Karpas-422 (cell line): ENCODE measurements around the gene TOP2B. TPM values are rescaled to one million over a fixed set of nuclear protein-coding genes. Genes with fewer than 3 reads are reported as not detected.

Experiments
- DNase-seq: peaks from one replicate; pipeline ENCODE4 v3.0.0-alpha.2; 2015
- H2AFZ ChIP-seq: fragments of 200-600 bp; sonication (generic); 2 replicates; pipeline ENCODE4 v1.6.1; 2014; ENCODE audit warnings: antibody characterized with exemption, low read length, mixed read lengths
- H3K27ac ChIP-seq: fragments of 200-600 bp; sonication (generic); 2 replicates; pipeline ENCODE4 v1.5.1; 2014; ENCODE audit warnings: mild to moderate bottlenecking, low read length, moderate library complexity
- H3K27me3 ChIP-seq: fragments of 200-600 bp; sonication (generic); 2 replicates; pipeline ENCODE4 v1.6.1; 2014; ENCODE audit warnings: low read length, mixed read lengths
- H3K36me3 ChIP-seq: fragments of 200-600 bp; sonication (generic); 2 replicates; pipeline ENCODE4 v1.6.1; 2014; ENCODE audit warnings: low read length, mixed read lengths; ENCODE audit not compliant: insufficient read depth
- H3K4me1 ChIP-seq: fragments of 200-600 bp; sonication (generic); 2 replicates; pipeline ENCODE4 v1.6.1; 2014; ENCODE audit warnings: mild to moderate bottlenecking, low read length, mixed read lengths
- H3K4me2 ChIP-seq: fragments of 200-600 bp; sonication (generic); 2 replicates; pipeline ENCODE4 v1.6.1; 2014; ENCODE audit warnings: low read length, low read depth, mild to moderate bottlenecking; ENCODE audit not compliant: poor library complexity, severe bottlenecking
- H3K4me3 ChIP-seq: fragments of 200-600 bp; sonication (generic); 2 replicates; pipeline ENCODE4 v1.5.1; 2014; ENCODE audit warnings: mild to moderate bottlenecking, antibody characterized with exemption, low read length, mixed read lengths
- H3K79me2 ChIP-seq: fragments of 200-600 bp; sonication (generic); 2 replicates; pipeline ENCODE4 v1.6.1; 2014; ENCODE audit warnings: mild to moderate bottlenecking, low read length, mixed read lengths
- H3K9ac ChIP-seq: fragments of 200-600 bp; sonication (generic); 2 replicates; pipeline ENCODE4 v1.6.0; 2014; ENCODE audit warnings: low read length
- H3K9me2 ChIP-seq: fragments of 200-600 bp; sonication (generic), shearing (Covaris generic); replicated peaks from 2 replicates; pipeline ENCODE4 v1.6.0; 2014; ENCODE audit warnings: mild to moderate bottlenecking, low read length, moderate library complexity; ENCODE audit not compliant: insufficient read depth
- H3K9me3 ChIP-seq: fragments of 300-700, 200-600 bp; sonication (generic); 2 replicates; pipeline ENCODE4 v1.6.1; 2014; ENCODE audit warnings: low read length, mixed read lengths
- H4K20me1 ChIP-seq: fragments of 200-600 bp; sonication (generic); 2 replicates; pipeline ENCODE4 v1.6.1; 2014; ENCODE audit warnings: mild to moderate bottlenecking, antibody characterized with exemption, low read length, low read depth; ENCODE audit not compliant: insufficient read depth
- total RNA-seq: library from RNA; depleted of rRNA; stranded (reverse); fragments of >200 nt; shearing (Covaris generic); gene quantifications from 2 replicates; pipeline ENCODE4 v1.2.3, GENCODE V29; 2014; ENCODE audit warnings: low replicate concordance

TOP2B gene
- total RNA-seq, 1 experiment from 2014 or later: 155 TPM

- no peaks in the 10 kb centered on the region for H3K27me3 ChIP-seq
- H3K27ac ChIP-seq: peak overlapping the region; percentile 72
- H3K4me2 ChIP-seq: peak overlapping the region; percentile 83
- H3K9me3 ChIP-seq: no peaks in the 10 kb centered on the region
- peaks cover 49% of the 10 kb centered on the region for H3K4me1 ChIP-seq
- peaks cover 16% of the 10 kb centered on the region for H4K20me1 ChIP-seq
- H3K36me3 ChIP-seq: peaks cover 8% of the 10 kb centered on the region
- no peaks in the 10 kb centered on the region for H3K9me2 ChIP-seq
- peak overlapping the region; percentile 89 for H3K9ac ChIP-seq
- peak overlapping the region; percentile 83 for H3K4me3 ChIP-seq
- peaks cover 52% of the 10 kb centered on the region for H3K79me2 ChIP-seq
- H2AFZ ChIP-seq: no peak overlapping the region
- DNase-seq: peak; percentile 79
Measured at GRCh38 chr3:25663869-25664811, 567 bp downstream of the TOP2B start.

- peak overlapping the region; percentile 72 for H3K27ac ChIP-seq
- H4K20me1 ChIP-seq: peaks cover 18% of the 10 kb centered on the region
- peak overlapping the region; percentile 83 for H3K4me3 ChIP-seq
- peak; percentile 77 for DNase-seq
- H3K9me2 ChIP-seq: no peaks in the 10 kb centered on the region
- peaks cover 50% of the 10 kb centered on the region for H3K4me1 ChIP-seq
- peaks cover 14% of the 10 kb centered on the region for H3K36me3 ChIP-seq
- H3K4me2 ChIP-seq: peak overlapping the region; percentile 83
- H3K27me3 ChIP-seq: no peaks in the 10 kb centered on the region
- no peak overlapping the region for H2AFZ ChIP-seq
- H3K9ac ChIP-seq: peak overlapping the region; percentile 89
- peaks cover 58% of the 10 kb centered on the region for H3K79me2 ChIP-seq
- H3K9me3 ChIP-seq: no peaks in the 10 kb centered on the region
Measured at GRCh38 chr3:25663347-25663868, 1.3 kb downstream of the TOP2B start.

DNA sequence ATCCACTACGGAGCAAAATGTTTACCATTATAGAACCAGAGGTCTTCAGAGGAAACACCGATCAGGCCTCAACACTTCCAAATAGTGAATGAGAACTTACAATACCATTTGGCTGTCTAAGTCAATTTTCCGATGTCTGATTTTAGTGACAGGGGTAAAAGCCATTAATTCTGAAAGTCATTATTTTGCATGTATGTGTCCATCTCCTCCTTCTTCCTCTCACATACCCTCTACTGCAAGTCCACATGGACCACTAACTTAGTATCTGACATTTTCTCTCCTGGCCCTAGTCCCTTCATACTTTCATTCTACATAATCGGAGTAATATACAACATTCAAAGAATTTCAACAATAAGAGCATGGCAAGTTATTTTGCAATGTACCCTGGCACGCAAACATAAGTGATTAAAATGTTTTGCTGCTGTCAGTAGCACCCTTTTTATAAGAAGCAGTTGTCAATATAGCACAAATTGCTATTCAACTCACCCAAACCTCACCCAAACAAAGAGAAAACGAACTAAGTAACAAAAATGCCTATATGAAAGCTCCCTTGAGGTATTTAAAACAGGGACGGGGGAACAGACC lies 1.9 kb downstream of the TOP2B start:
- Histone ChIP-seq H3K27me3 (no peaks in the 10 kb centered on the region), H3K9ac (peak overlapping the region; percentile 89), H3K9me3 (no peaks in the 10 kb centered on the region), H3K36me3 (peaks cover 14% of the 10 kb centered on the region), H3K4me1 (peaks cover 50% of the 10 kb centered on the region), H4K20me1 (peaks cover 18% of the 10 kb centered on the region), H3K4me3 (peak overlapping the region; percentile 83), H3K4me2 (peak overlapping the region; percentile 83), H3K9me2 (no peaks in the 10 kb centered on the region), H3K27ac (peak overlapping the region; percentile 72), H3K79me2 (peaks cover 61% of the 10 kb centered on the region), H2AFZ (no peak overlapping the region)
- DNase-seq: peak; percentile 53

- peak overlapping the region; percentile 89 for H3K9ac ChIP-seq
Measured at GRCh38 chr3:25661694-25662437, 2.8 kb downstream of the TOP2B start.

DNA sequence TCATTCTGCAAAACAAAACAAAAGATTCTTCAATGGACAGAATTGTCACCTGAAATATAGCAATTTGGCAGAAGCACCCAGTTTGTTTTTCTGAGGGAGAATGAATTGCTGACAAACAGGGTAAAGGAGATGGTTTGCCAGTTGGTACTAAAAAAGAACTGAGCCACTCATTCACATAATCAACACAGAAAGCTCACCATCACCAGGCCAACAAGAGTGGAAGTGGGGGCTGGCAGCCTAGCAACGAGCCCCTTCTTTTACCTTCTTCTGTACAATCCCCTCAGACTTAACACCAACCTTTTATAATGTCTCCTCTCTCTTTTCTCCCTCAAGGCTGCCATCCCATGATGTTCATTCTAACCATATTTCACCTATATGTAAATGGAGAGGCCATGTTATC lies 5.9 kb downstream of the TOP2B start:
- no peak overlapping the region for H3K9ac ChIP-seq
- no peak overlapping the region for H3K4me3 ChIP-seq
- no peak for DNase-seq
- no peak overlapping the region for H3K4me2 ChIP-seq
- H3K9me3 ChIP-seq: peaks cover 2% of the 10 kb centered on the region; the same call in 1 of the 2 replicates
- H3K79me2 ChIP-seq: peaks cover 96% of the 10 kb centered on the region
- peaks cover 18% of the 10 kb centered on the region for H4K20me1 ChIP-seq
- H3K27ac ChIP-seq: no peak overlapping the region
- no peaks in the 10 kb centered on the region for H3K27me3 ChIP-seq
- peaks cover 42% of the 10 kb centered on the region for H3K36me3 ChIP-seq
- H3K9me2 ChIP-seq: no peaks in the 10 kb centered on the region
- H2AFZ ChIP-seq: no peak overlapping the region
- H3K4me1 ChIP-seq: peaks cover 39% of the 10 kb centered on the region

More at GRCh38 chr3:25661694-25662437, 2.8 kb downstream of the TOP2B start:
- H3K4me1 ChIP-seq: peaks cover 50% of the 10 kb centered on the region
- peak overlapping the region; percentile 83 for H3K4me2 ChIP-seq
- H3K9me2 ChIP-seq: no peaks in the 10 kb centered on the region
- peak overlapping the region; percentile 83 for H3K4me3 ChIP-seq
- H2AFZ ChIP-seq: no peak overlapping the region
- peaks cover 70% of the 10 kb centered on the region for H3K79me2 ChIP-seq
- peaks cover 18% of the 10 kb centered on the region for H4K20me1 ChIP-seq
- DNase-seq: peak; percentile 45
- H3K27ac ChIP-seq: peak overlapping the region; percentile 10; the same call in 1 of the 2 replicates
- peaks cover 19% of the 10 kb centered on the region for H3K36me3 ChIP-seq
- H3K9me3 ChIP-seq: no peaks in the 10 kb centered on the region
- no peaks in the 10 kb centered on the region for H3K27me3 ChIP-seq

DNA sequence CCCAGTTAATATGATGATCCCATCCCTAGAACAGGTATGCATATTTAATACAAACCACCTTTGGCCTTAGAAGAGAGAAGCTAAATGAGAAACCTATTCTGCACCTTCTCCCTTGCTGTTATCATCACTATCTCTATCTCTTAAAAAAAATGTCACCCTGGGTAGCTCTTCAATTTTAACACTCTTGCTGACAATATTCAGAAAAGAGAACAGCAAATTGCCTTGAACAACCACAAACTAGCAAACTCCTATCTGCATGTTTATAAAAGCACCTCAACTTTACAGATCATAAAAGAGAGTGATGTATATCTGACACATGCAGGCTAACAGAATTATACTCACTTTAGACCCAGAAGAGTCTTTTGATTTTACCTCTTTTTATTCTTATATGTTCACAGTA lies 7.4 kb downstream of the TOP2B start:
- H3K27me3 ChIP-seq: no peaks in the 10 kb centered on the region
- H3K9ac ChIP-seq: no peak overlapping the region
- no peak for DNase-seq
- H3K27ac ChIP-seq: no peak overlapping the region
- peaks cover 11% of the 10 kb centered on the region for H3K9me3 ChIP-seq
- no peak overlapping the region for H3K4me3 ChIP-seq
- peaks cover 96% of the 10 kb centered on the region for H3K79me2 ChIP-seq
- H3K4me1 ChIP-seq: peaks cover 31% of the 10 kb centered on the region
- no peak overlapping the region for H2AFZ ChIP-seq
- peaks cover 8% of the 10 kb centered on the region for H4K20me1 ChIP-seq
- peaks cover 45% of the 10 kb centered on the region for H3K36me3 ChIP-seq
- H3K4me2 ChIP-seq: no peak overlapping the region
- H3K9me2 ChIP-seq: no peaks in the 10 kb centered on the region

- DNase-seq: no peak
- peaks cover 17% of the 10 kb centered on the region for H3K4me1 ChIP-seq
Measured at GRCh38 chr3:25655659-25656058, 9.0 kb downstream of the TOP2B start.

More at GRCh38 chr3:25655659-25656058, 9.0 kb downstream of the TOP2B start:
- Histone ChIP-seq H4K20me1 (peaks cover 4% of the 10 kb centered on the region), H3K36me3 (peaks cover 48% of the 10 kb centered on the region), H3K9me3 (peaks cover 16% of the 10 kb centered on the region), H3K4me3 (no peak overlapping the region), H3K9ac (no peak overlapping the region), H3K79me2 (peaks cover 96% of the 10 kb centered on the region), H3K9me2 (no peaks in the 10 kb centered on the region), H3K27ac (no peak overlapping the region), H2AFZ (no peak overlapping the region), H3K4me2 (no peak overlapping the region), H3K27me3 (no peaks in the 10 kb centered on the region)
